Measurements from ENCODE around the gene GINS3.
A peak's percentile ranks its signal among the peaks of the same experiment; 100 is the strongest.
"Not testable (repeated sequence)": the region's sequence is repeated elsewhere in the genome, so short reads cannot be mapped to it uniquely, and the experiment has no call there.

GINS3 gene

DNA sequence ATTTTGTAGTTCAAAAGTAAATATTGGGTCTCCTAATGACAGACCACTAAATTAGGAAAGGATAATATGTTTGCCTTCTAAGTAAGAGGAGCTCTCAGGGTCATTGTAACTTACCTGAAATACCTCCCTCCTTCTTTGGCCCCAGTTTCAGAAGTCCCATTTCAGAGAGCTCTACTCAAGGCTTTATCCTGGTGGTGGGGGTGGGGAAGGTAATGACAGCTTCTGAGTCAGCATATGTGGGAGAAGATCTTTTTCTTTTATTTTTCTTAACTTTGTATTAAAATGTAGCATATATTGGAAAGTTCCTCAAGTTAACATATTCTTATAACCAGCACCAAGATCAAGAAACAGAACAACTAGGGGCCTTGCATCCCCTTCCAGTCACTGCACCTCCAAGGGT is 16.9 kb upstream of the GINS3 start:
- no peak for DNase-seq
- Mint-ChIP-seq H3K9me3 (no peaks in the 10 kb centered on the region), H3K36me3 (no peaks in the 10 kb centered on the region), H3K4me1 (no peaks in the 10 kb centered on the region), H3K27me3 (peaks cover 22% of the 10 kb centered on the region), H3K4me3 (no peak overlapping the region), H3K27ac (no peak overlapping the region)
- CTCF ChIA-PET = interaction anchor here (1.1 to 1.3 kb wide), 2 partner anchors 12 to 39 kb away, joined by 3 read pairs; no protein-coding TSS in a partner anchor

DNA sequence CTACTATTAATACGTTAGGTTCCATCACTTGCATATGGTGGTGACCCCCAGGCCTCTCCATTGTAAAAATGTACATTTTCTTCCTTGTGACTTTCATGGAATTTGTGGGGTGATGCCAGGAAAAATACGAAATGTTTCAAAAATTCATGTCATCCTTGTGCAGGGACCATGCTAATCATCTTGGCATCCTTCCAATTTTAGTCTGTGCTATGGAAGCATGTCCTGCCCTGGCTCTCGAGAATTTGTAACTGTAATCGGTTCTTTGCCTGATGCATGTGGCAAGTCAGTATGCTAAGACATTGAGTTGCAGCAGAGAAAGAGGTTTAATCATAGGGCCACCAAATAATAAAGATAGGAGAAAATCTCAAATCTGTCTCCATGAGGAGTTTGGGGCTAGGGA is 14.3 kb upstream of the GINS3 start:
- no peak overlapping the region for H3K4me3 Mint-ChIP-seq
- no peak overlapping the region for H3K27ac Mint-ChIP-seq
- DNase-seq = no peak
- peaks cover 22% of the 10 kb centered on the region for H3K27me3 Mint-ChIP-seq
- no peaks in the 10 kb centered on the region for H3K36me3 Mint-ChIP-seq
- CTCF ChIA-PET = no interaction called here
- no peaks in the 10 kb centered on the region for H3K4me1 Mint-ChIP-seq
- H3K9me3 Mint-ChIP-seq = no peaks in the 10 kb centered on the region

DNA sequence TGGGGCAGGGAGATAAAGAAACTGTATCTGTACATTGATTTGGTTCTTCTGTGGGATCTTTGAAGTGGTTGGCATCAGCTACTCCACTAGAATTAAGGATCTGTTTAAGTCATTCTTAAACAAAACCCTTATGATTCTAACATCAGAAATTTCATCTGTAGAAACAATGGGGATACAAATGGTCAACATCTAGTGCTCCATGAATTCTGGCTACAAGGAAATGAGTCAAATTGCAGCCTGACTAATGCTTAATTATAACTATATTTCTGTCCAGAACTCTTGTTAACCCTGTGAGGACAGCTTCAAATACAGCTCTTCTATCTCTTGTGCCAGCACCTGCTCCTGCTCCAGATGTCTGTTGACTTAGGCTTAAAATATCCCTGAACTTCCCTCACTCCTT is 13.9 kb upstream of the GINS3 start:
- Mint-ChIP-seq H3K4me3 (no peak overlapping the region), H3K9me3 (no peaks in the 10 kb centered on the region), H3K36me3 (no peaks in the 10 kb centered on the region), H3K4me1 (no peaks in the 10 kb centered on the region), H3K27me3 (peaks cover 19% of the 10 kb centered on the region), H3K27ac (no peak overlapping the region)
- CTCF ChIA-PET = no interaction called here
- DNase-seq = no peak

DNA sequence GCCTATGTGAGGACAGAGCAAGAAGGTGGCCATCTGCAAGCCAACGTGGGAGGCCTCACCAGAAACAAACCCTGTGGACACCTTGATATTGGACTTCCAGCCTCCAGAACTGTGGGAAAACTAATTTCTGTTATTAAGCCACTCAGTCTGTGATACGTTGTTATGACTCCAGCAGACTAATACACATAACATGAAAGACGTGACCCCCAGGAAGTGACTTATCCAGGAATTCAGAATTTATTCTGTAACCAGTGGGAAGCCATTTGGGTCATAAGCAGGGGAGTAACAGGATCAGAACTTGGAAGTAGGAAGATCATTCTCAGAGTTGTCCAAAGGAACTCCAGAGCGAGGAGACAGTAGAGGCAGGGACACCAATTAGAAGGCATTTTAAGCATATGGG is 12.5 kb upstream of the GINS3 start:
- Mint-ChIP-seq H3K36me3 (no peaks in the 10 kb centered on the region), H3K27me3 (peaks cover 13% of the 10 kb centered on the region), H3K27ac (no peak overlapping the region), H3K4me3 (no peak overlapping the region), H3K9me3 (no peaks in the 10 kb centered on the region), H3K4me1 (no peaks in the 10 kb centered on the region)
- DNase-seq = no peak
- CTCF ChIA-PET = no interaction called here

DNA sequence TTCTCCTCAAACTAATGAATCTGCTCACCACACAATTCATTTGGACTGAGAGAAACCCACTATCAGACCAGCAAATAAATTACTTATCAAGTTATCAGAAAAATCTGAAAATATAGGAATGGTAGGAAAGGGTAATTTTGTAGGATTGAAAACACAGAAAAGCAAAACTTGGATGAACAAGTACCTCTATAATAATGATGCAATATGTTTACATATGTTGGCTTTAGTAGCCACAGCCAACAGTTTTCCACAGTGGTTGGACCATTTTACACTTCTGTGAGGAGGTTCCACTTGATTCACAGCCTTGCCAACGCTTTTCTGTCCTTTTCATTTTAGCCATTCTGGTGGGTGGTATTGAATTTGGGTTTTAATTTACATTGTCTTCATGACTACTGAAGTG is 10.6 kb upstream of the GINS3 start:
- H3K4me3 Mint-ChIP-seq = no peak overlapping the region
- no peaks in the 10 kb centered on the region for H3K36me3 Mint-ChIP-seq
- no peak for DNase-seq
- peaks cover 18% of the 10 kb centered on the region for H3K27me3 Mint-ChIP-seq
- no peak overlapping the region for H3K27ac Mint-ChIP-seq
- H3K9me3 Mint-ChIP-seq = no peaks in the 10 kb centered on the region
- H3K4me1 Mint-ChIP-seq = no peaks in the 10 kb centered on the region
- CTCF ChIA-PET = no interaction called here

DNA sequence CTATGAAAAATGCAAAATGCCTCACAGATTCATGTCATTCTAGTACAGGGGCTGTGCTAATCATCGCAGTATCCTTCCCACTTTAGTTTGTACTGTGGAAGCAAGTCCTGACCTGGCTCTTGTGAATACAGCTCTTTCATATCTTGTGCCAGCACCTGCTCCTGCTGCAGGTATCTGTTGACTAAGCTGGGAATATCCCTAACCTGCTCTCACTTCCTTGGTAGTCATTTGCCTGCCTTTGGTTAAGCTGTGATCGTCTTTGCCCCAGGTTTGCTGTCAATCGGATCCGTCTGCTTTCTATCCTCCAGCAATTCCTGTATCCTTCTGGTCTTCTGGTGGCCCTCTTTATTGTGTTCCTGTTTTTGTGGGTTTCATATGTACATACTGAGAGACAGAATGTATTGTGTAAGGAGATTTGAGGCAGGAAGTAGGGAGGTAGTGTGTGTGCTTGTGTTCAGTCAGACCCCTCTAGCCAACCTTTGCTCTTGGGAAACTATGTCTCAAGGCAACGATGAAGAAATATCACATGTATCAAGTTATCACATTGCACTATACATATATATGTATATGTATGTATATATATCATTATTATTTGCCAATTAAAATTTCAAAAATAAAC is 7.7 kb upstream of the GINS3 start:
- CTCF ChIA-PET = no interaction called here
- Mint-ChIP-seq H3K9me3 (no peaks in the 10 kb centered on the region), H3K27me3 (peaks cover 24% of the 10 kb centered on the region), H3K27ac (no peak overlapping the region), H3K4me1 (no peaks in the 10 kb centered on the region), H3K36me3 (no peaks in the 10 kb centered on the region), H3K4me3 (no peak overlapping the region)
- no peak for DNase-seq

DNA sequence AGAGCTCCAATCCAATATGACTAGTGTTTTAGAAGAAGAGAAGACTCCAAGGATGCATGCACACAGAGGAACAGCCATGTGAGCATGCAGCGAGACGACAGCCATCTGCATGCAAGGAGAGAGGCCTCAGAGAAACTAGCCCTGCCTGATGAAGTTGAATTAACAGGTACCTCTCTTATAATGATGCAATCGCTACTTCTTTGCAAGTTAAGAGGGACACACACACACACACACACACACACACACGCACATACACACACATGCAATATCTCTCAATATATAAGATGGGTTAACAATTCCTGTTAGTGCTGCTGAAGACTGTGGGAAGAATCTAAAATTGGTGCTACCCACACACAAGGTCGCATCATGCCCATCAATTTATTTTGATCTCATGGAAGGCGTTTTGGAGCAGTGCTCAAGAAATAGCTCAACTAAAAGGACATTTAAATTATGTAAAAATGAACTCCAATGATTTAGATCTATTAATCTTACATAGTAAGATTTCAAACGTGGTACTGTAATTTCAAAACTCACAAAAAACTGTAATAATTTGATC is 7.0 kb upstream of the GINS3 start:
- no peak for DNase-seq
- H3K27ac Mint-ChIP-seq = no peak overlapping the region
- no peaks in the 10 kb centered on the region for H3K9me3 Mint-ChIP-seq
- H3K36me3 Mint-ChIP-seq = no peaks in the 10 kb centered on the region
- H3K27me3 Mint-ChIP-seq = peaks cover 21% of the 10 kb centered on the region
- CTCF ChIA-PET = no interaction called here
- no peak overlapping the region for H3K4me3 Mint-ChIP-seq
- H3K4me1 Mint-ChIP-seq = no peaks in the 10 kb centered on the region

DNA sequence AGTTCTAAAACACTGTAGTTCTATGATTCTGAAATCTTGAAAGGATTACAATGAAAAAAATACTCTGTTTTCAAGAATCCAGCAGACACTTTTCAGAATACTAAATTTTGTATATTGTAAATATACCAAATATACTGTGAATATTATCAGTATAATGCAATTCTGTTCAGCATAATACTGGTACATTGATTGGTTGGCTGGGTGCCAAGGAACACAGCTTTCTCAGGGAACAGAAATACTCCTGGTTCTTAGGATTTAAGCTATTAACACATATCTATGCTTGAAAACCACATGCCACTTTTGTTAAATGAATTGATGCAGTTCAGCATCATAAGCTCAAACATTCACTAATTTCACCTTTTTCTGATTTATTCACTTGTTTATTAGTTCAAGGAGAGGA is 2.5 kb upstream of the GINS3 start:
- H3K36me3 Mint-ChIP-seq = peaks cover 5% of the 10 kb centered on the region
- no peak overlapping the region for H3K27ac Mint-ChIP-seq
- peaks cover 33% of the 10 kb centered on the region for H3K27me3 Mint-ChIP-seq
- DNase-seq = no peak
- H3K9me3 Mint-ChIP-seq = no peaks in the 10 kb centered on the region
- peaks cover 27% of the 10 kb centered on the region for H3K4me1 Mint-ChIP-seq
- CTCF ChIA-PET = interaction anchor here (1.1 to 1.5 kb wide), 2 partner anchors 96 to 98 kb away, joined by 3 to 4 read pairs; no protein-coding TSS in a partner anchor
- H3K4me3 Mint-ChIP-seq = no peak overlapping the region

DNA sequence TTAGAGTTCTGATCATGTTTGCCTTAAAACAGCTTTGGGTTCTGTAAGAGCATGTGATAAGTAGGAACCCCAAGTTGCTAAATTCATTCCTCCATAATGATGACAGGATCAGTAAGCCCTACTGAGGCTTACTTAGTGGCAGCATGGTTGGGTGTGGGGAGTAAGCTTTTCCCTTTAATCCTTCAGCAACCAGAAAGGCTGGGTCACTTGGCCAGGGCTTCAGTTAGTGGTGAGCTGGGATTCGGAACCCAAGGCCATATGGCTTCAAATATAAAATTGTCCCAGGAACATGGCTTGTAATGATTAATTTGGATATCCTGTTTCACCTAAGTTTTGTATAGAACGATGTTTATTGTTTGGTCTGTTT is 850 bp downstream of the GINS3 start:
- Mint-ChIP-seq H3K4me1 (peaks cover 27% of the 10 kb centered on the region), H3K27ac (peak overlapping the region; percentile 93), H3K27me3 (peaks cover 26% of the 10 kb centered on the region), H3K4me3 (peak overlapping the region; percentile 95), H3K36me3 (peaks cover 11% of the 10 kb centered on the region), H3K9me3 (no peaks in the 10 kb centered on the region)
- CTCF ChIA-PET = interaction anchor here (1.1 to 1.6 kb wide), 4 partner anchors 15 to 102 kb away, joined by 4 to 6 read pairs (median 6); no protein-coding TSS in a partner anchor
- DNase-seq = no peak

DNA sequence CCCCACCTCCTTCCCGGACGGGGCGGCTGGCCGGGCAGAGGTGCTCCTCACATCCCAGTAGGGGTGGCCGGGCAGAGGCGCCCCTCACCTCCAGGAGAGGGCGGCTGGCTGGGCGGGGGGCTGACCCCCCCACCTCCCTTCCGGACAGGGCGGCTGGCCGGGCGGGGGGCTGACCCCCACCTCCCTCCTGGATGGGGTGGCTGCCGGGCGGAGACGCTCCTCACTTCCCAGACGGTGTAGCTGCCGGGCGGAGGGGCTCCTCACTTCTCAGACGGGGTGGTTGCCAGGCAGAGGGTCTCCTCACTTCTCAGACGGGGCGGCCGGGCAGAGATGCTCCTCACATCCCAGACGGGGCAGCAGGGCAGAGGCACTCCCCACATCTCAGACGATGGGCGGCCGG is 4.6 kb downstream of the GINS3 start:
- Mint-ChIP-seq H3K4me1 (peaks cover 25% of the 10 kb centered on the region), H3K36me3 (peaks cover 23% of the 10 kb centered on the region)
- H3K4me3 Mint-ChIP-seq, CTCF ChIA-PET, H3K27me3 Mint-ChIP-seq, DNase-seq, H3K9me3 Mint-ChIP-seq, H3K27ac Mint-ChIP-seq: not testable (repeated sequence)

DNA sequence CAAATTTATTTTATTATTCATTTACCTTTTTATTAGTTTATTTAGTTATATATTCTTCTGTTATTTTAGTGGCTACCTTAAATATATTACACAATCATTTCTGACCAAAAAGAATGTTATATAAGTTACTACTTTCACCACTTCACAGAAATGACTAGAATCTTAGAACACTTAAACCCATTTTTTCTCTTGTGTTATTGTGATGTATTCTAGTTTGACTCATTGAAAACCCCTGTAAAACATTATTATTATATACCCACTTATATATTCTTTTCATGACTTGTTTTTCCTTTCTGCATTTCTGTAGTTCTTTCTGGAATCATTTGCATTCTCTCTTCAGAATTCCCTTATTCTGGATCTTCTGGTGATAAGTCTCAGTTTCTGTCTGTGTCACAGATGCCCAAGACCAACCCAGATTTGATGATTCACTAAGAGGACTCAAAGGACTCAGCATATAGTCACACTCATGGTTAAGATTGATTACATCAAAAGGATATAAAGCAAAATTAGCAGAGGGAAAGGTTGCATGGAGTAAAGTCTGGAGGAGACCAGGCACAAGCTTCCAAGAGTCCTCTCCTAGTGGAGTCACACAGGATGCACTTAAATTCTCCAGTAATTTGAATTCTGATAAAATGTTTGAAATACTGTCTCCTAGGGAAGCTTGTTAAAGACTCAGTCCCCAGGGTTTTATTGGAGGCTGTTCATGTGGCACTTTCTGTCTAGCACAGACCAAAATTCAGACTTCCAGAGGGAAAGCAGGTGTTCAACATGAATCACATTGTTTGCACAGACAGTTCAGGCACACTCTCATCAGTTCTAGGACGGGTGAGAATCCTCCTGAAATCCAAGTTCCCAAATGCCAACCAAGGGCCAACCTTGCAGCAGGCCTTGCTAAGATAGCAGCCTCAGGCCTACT is 7.7 kb downstream of the GINS3 start:
- no peaks in the 10 kb centered on the region for H3K4me1 Mint-ChIP-seq
- no peaks in the 10 kb centered on the region for H3K27me3 Mint-ChIP-seq
- CTCF ChIA-PET = no interaction called here
- H3K36me3 Mint-ChIP-seq = peaks cover 28% of the 10 kb centered on the region
- DNase-seq = no peak
- H3K4me3 Mint-ChIP-seq = no peak overlapping the region
- no peaks in the 10 kb centered on the region for H3K9me3 Mint-ChIP-seq
- H3K27ac Mint-ChIP-seq = no peak overlapping the region

DNA sequence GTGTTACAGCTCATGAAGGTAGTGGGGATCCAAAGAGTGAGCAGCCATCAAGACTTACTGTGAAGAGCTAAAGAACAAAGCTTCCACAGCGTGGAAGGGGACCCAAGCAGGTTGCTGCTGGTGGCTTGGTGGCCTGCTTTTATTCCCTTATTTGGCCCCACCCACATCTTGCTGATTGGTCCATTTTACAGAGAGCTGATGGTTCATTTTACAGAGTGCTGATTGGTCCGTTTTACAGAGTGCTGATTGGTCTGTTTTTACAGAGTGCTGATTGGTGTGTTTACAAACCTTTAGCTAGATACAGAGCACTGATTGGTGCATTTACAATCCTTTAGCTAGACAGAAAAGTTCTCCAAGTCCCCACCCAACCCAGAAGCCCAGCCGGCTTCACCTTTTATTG is 9.0 kb downstream of the GINS3 start:
- not testable (repeated sequence) for DNase-seq, H3K4me3 Mint-ChIP-seq, H3K9me3 Mint-ChIP-seq, H3K4me1 Mint-ChIP-seq, H3K27me3 Mint-ChIP-seq, H3K27ac Mint-ChIP-seq
- H3K36me3 Mint-ChIP-seq = peaks cover 24% of the 10 kb centered on the region
- CTCF ChIA-PET = interaction anchor here (0.6 kb wide), 1 partner anchor 91 kb away, joined by 4 read pairs; no protein-coding TSS in a partner anchor

DNA sequence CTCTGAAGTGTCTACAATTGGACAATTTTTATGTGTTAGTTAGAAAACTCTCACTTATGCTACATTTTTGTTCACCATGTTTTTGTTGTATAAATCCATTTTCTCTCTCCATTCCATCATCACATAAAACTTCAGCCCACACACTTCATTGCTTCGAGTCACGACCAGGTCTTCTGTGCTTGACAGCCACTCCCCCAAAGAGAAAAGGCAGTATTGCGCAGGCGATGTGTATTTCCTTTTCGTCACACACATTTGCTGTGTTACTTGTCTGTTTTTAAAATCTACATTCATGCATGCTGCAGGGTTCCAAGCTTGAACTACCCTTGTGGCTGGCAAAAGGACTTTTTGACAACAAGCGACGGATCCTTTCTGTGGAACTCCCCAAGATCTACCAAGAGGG is 10.5 kb downstream of the GINS3 start:
- H3K4me1 Mint-ChIP-seq = no peaks in the 10 kb centered on the region
- no peaks in the 10 kb centered on the region for H3K9me3 Mint-ChIP-seq
- no peak overlapping the region for H3K27ac Mint-ChIP-seq
- peaks cover 24% of the 10 kb centered on the region for H3K36me3 Mint-ChIP-seq
- CTCF ChIA-PET = no interaction called here
- no peak for DNase-seq
- H3K27me3 Mint-ChIP-seq = no peaks in the 10 kb centered on the region
- no peak overlapping the region for H3K4me3 Mint-ChIP-seq

DNA sequence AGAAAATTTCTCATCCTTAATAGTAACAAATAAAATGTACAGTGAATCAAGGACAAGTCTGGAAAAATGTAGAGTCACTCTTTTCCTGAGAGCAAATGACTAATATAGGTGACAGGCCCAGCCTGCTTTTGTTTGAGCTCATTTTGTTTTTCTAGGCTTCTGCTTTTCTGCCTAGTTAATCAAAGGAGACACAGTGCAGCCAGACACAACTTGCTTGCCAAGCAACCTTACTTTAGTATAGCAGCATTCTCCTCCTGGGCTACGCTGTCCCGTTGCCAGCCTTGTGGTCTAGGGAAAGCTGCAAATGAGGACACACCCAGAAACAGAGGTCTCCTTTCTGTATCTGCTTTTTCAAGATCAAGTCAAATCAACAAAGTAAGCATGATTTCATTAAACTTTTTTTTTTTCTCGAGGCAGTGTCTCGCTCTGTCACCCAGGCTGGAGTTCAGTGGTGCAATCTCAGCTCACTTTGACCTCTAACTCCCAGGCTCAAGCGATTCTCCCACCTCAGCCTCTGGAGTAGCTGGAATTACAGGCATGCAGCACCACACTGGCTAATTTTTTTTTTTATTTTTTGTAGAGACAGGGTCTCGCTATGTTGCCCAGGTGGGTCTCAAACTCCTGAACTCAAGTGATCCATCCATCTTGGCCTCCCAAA is 17.2 kb downstream of the GINS3 start:
- Mint-ChIP-seq H3K9me3 (no peaks in the 10 kb centered on the region), H3K27ac (no peak overlapping the region), H3K27me3 (peaks cover 11% of the 10 kb centered on the region), H3K36me3 (no peaks in the 10 kb centered on the region), H3K4me1 (no peaks in the 10 kb centered on the region), H3K4me3 (no peak overlapping the region)
- CTCF ChIA-PET = no interaction called here
- no peak for DNase-seq

Data from activated naive CD4-positive, alpha-beta T cell treated with anti-CD3 and anti-CD28 coated beads, Interleukin-2, amount 10 ng/mL, durations not matched to agents 7 days and 5 days (primary cell).